Measurements from ENCODE around the gene FCN2.

FCN2 gene

GRCh38 chr9:134913713-134914500, 33.3 kb downstream of the FCN2 start:
- no peak for TF ChIP-seq CTCF (IDR thresholded peaks at IDR 0.05; ENCODE audit: low read depth, low read length, missing control alignments)
- DNase-seq (ENCODE audit: extremely low read depth, low read depth) = no peak
- H3K4me3 ChIP-seq (replicated peaks; ENCODE audit: low read depth, low read length) = no peak overlapping the region

DNA sequence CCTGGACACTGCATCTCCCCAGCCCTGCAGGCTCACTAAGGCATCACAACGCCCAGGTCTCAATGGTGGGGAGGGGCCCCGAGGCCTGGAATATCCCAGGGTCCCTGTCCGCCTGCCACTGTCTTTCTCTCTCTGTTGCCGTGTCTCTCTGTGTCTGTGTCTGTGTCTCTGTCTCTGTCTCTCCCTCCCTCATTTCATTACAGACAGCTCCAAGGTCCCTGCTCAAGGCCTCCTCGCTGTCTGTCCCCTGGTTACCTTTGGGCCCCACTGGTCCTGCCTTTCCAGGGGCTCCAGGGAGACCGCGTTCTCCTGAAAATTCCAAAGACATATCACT, 33.9 kb downstream of the FCN2 start:
- H3K4me3 ChIP-seq (replicated peaks; ENCODE audit: low read depth, low read length) = no peak overlapping the region
- no peak for DNase-seq (ENCODE audit: extremely low read depth, low read depth)
- no peak for TF ChIP-seq CTCF (IDR thresholded peaks at IDR 0.05; ENCODE audit: low read depth, low read length, missing control alignments)

DNA sequence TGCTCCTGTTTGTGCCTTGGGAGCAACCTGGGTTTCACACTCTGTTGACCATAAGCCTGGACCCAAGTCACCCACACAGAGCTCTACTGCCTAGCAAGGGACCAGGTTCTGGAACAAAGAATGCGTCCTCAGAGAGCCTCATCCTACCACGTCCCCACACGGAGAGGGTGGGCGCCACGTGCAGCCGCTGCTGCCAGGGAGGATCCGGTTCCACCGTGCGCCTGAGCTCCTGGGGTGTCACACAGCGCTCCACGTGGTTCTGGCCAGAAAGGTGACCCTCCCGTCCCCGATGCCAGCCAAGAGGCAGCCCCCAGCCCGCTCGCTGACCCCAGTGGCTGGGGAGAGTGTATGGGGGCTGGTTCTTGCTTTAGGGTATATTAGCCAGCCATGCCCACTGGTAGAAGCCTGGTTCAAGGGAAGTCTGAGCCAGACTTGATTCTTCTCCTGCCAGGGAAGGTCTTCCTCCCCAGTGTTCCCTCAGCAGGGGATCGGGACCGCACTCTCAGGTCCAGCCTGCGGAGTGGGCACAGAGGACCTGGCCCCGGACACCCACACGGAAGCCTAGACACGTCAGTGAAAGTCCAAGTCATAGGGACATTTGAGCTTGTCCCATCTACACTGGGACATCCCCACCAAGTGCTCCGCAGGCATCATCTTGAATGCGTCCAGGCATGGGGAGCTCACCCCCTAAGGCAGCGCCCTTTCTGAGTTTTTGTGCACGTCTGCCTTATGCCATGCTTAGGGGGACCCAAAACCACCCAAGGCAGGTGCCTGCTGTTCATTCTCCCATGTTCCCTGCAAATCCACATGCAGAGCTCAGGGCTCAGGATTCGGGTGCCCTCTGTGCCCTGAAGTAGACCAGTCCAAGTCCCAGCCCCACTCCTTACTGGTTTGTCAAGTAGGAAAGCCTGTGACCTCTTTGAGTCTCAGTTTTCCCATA, 34.7 kb downstream of the FCN2 start:
- DNase-seq (ENCODE audit: extremely low read depth, low read depth) = no peak
- H3K4me3 ChIP-seq (replicated peaks; ENCODE audit: low read depth, low read length) = no peak overlapping the region
- no peak for TF ChIP-seq CTCF (IDR thresholded peaks at IDR 0.05; ENCODE audit: low read depth, low read length, missing control alignments)

DNA sequence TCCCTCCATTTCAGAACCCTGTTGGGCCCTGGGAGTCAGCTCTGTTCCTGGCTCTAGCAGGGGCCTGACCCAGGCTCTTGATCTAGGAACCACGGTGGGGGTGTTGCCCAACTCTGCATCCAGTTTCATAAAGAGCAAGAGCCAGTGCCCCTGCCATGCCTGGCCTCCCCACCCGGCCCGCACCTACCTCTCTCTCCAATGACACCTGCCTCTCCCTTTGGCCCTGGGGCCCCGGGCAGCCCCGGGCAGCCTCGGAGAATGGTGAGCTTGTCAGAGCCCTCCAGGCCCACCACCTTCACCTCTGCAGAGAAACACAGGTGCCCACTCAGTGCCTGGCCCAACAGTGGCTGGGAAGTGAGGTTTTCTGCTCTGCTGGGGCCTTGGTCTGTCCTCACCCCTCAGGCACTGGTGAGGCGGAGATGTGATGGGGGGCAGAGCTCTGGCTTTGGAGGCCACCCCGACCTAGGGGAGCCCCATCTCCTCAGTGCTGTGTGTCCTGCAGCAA, 35.6 kb downstream of the FCN2 start:
- no peak overlapping the region for H3K4me3 ChIP-seq (replicated peaks; ENCODE audit: low read depth, low read length)
- TF ChIP-seq CTCF (IDR thresholded peaks at IDR 0.05; ENCODE audit: low read depth, low read length, missing control alignments) = no peak
- no peak for DNase-seq (ENCODE audit: extremely low read depth, low read depth)

- no peak for DNase-seq (ENCODE audit: extremely low read depth, low read depth)
- no peak within 1 kb of the TSS for H3K4me3 ChIP-seq (replicated peaks; ENCODE audit: low read depth, low read length)
- TF ChIP-seq CTCF (IDR thresholded peaks at IDR 0.05; ENCODE audit: low read depth, low read length, missing control alignments) = no peak
These were observed 37.1 kb downstream of the FCN2 start, which contains the start of gene FCN1 for GRCh38 chr9:134917431-134918373. FCN1 (minus strand) TSS chr9:134917912; CDS start chr9:134917871, 41 bp downstream.

GRCh38 chr9:134918646-134919045, 38.0 kb downstream of the FCN2 start:
- no peak for TF ChIP-seq CTCF (IDR thresholded peaks at IDR 0.05; ENCODE audit: low read depth, low read length, missing control alignments)
- no peak overlapping the region for H3K4me3 ChIP-seq (replicated peaks; ENCODE audit: low read depth, low read length)
- no peak for DNase-seq (ENCODE audit: extremely low read depth, low read depth)
